K562 (cell line): ENCODE results near the gene ARHGEF16. TPM values are rescaled to one million over a fixed set of nuclear protein-coding genes. Genes with fewer than 3 reads are reported as not detected.

Experiments used
- ATAC-seq: fragments of 200-7000 bp; cut with Tn5 transposase; 3 replicates; pipeline ENCODE4 v1.9.1; 2020; ENCODE audit warnings: moderate library complexity
- BruUV-seq: library from RNA; stranded (reverse); fragments of 400-500 nt; replicated peaks from 2 replicates; lab custom pipeline; 2021; lab: Mats Ljungman, UMichigan
- CTCF ChIA-PET: fragments of 300-600 bp; formaldehyde crosslinking; extraction: SDS; loops from one replicate; lab custom pipeline; 2021; ENCODE audit warnings: low intra/inter-chr PET ratio; lab: Yijun Ruan, JAX
- POLR2A ChIA-PET: fragments of 300-600, 350-650 bp; sonication (Branson Sonifier 250); formaldehyde crosslinking; extraction: SDS; loops from one replicate; lab custom pipeline; 2021; ENCODE audit warnings: antibody characterized with exemption, inconsistent platforms; lab: Yijun Ruan, JAX
- DNase-seq, 4 experiments: peaks; one replicate each; pipeline versions ENCODE4 v3.0.0 to v3.0.0-alpha.2; 2011 to 2018; ENCODE audit warnings: low spot score in 3 of 4, mixed read lengths in 3 of 4; ENCODE audit errors: extremely low read depth in 1 of 4
- FAIRE-seq: peaks from 2 replicates; lab custom pipeline; 2011; peaks lifted over from hg19 to GRCh38; lab: Jason Lieb, UNC
- H2AFZ ChIP-seq: 2 replicates; pipeline ENCODE4 v1.6.0; 2011; ENCODE audit warnings: low read depth, low read length, control low read depth, inconsistent platforms
- H3K27ac ChIP-seq: fragments of 200-600 bp; 3 replicates; pipeline ENCODE4 v1.8.0; 2011; ENCODE audit warnings: low read depth, mild to moderate bottlenecking, control low read depth, inconsistent platforms, low read length, moderate library complexity, mixed read lengths; ENCODE audit errors: extremely low read depth
- H3K27me3 ChIP-seq, 2 experiments: fragments of 300-600 bp in 1 of 2; 2 replicates in 1 of 2; 3 replicates in 1 of 2; pipeline versions ENCODE4 v1.6.0 to v1.8.0; 2011; ENCODE audit warnings: inconsistent platforms in 2 of 2, low read length in 2 of 2, mild to moderate bottlenecking in 1 of 2, mixed read lengths in 1 of 2, moderate library complexity in 1 of 2; ENCODE audit not compliant: control insufficient read depth in 2 of 2, insufficient read depth in 2 of 2
- H3K36me3 ChIP-seq: fragments of 300-600 bp; 3 replicates; pipeline ENCODE4 v1.8.0; 2011; ENCODE audit warnings: mild to moderate bottlenecking, low read length, inconsistent platforms; ENCODE audit not compliant: control insufficient read depth, insufficient read depth
- H3K4me1 ChIP-seq, 2 experiments: fragments of 200-600 bp in 1 of 2; replicated peaks in 1 of 2; 2 replicates in 1 of 2; 3 replicates in 1 of 2; pipeline versions ENCODE4 v1.5.1 to v1.8.0; 2011; ENCODE audit warnings: inconsistent platforms in 2 of 2, low read length in 2 of 2, mild to moderate bottlenecking in 1 of 2, mixed read lengths in 1 of 2, moderate library complexity in 1 of 2; ENCODE audit not compliant: control insufficient read depth in 2 of 2, insufficient read depth in 2 of 2
- H3K4me2 ChIP-seq: 2 replicates; pipeline ENCODE4 v1.6.1; 2011; ENCODE audit warnings: low read length, control low read depth, inconsistent platforms, mixed read lengths; ENCODE audit not compliant: insufficient read depth
- H3K4me3 ChIP-seq: fragments of 200-600 bp; sonication (generic), shearing (Covaris generic); 2 replicates; pipeline ENCODE4 v1.5.1; 2016; ENCODE audit warnings: control low read depth, inconsistent platforms
- H3K79me2 ChIP-seq: fragments of 200-600 bp; 3 replicates; pipeline ENCODE4 v1.8.0; 2011; ENCODE audit warnings: low read length, inconsistent platforms; ENCODE audit not compliant: control insufficient read depth, insufficient read depth
- H3K9ac ChIP-seq, 2 experiments: 2 replicates each; pipeline versions ENCODE4 v1.6.0 to v1.6.1; 2011; ENCODE audit warnings: low read depth in 2 of 2, low read length in 2 of 2, control low read depth in 1 of 2, inconsistent platforms in 1 of 2, mild to moderate bottlenecking in 1 of 2, mixed read lengths in 1 of 2; ENCODE audit not compliant: insufficient read depth in 1 of 2
- H3K9me1 ChIP-seq: one replicate; pipeline ENCODE4 v1.6.0; 2011; ENCODE audit warnings: inconsistent platforms, mild to moderate bottlenecking, low read length, moderate library complexity; ENCODE audit not compliant: control insufficient read depth, insufficient read depth
- H3K9me3 ChIP-seq: replicated peaks from 2 replicates; pipeline ENCODE4 v1.5.1; 2011; ENCODE audit warnings: low read depth, low read length, inconsistent platforms; ENCODE audit not compliant: control insufficient read depth, insufficient read depth
- H4K20me1 ChIP-seq: replicated peaks from 2 replicates; pipeline ENCODE4 v1.6.1; 2011; ENCODE audit warnings: low read length, inconsistent platforms, mixed read lengths; ENCODE audit not compliant: control insufficient read depth, insufficient read depth
- ATF6 ChIP-seq: sonication (generic); formaldehyde crosslinking; IDR thresholded peaks from 2 replicates; pipeline ENCODE4 v1.4.0; 2020; ENCODE audit warnings: mild to moderate bottlenecking, missing genetic modification reagents
- SIN3B ChIP-seq: fragments of 450-650 bp; IDR thresholded peaks from 2 replicates; pipeline ENCODE4 v1.6.1; 2017; ENCODE audit warnings: low read depth, mild to moderate bottlenecking, moderate library complexity
- UBTF ChIP-seq, 2 experiments: IDR thresholded peaks; 2 replicates each; pipeline ENCODE4 v1.6.1; 2012; ENCODE audit warnings: improper control_type of control experiment in 2 of 2, low read depth in 2 of 2, low read length in 2 of 2, borderline replicate concordance in 1 of 2
- ZNF764 ChIP-seq: fragments of 250-450 bp; sonication (Bioruptor Pico); IDR thresholded peaks from 2 replicates; pipeline ENCODE4 v1.4.0; 2020; ENCODE audit warnings: low read depth, mild to moderate bottlenecking, moderate library complexity
- WGBS: fragments of 100-300 bp; shearing (Covaris generic); methylation state at CpG from one replicate; pipeline ENCODE4 v1.1.6; 2016; ENCODE audit warnings: low coverage, mixed read lengths; ENCODE audit not compliant: insufficient coverage; ENCODE audit errors: missing lambda C conversion rate; 5-methylcytosine and 5-hydroxymethylcytosine counted together
- in situ Hi-C: fragments of 300-500 bp; cut with MboI; formaldehyde crosslinking; loops from 4 replicates; pipeline ENCODE4 v1.15.0; 2018; ENCODE audit warnings: inconsistent platforms, mixed read lengths
- intact Hi-C: fragments of 100-400 bp; cut with micrococcal nuclease; formaldehyde crosslinking; loops from 2 replicates; pipeline ENCODE4 v1.14.2; 2022
- polyA plus RNA-seq, 8 experiments: library from polyadenylated mRNA; depleted of rRNA in 4 of 8; stranded (reverse) in 5 of 8; unstranded in 3 of 8; fragments of >200 nt; fragmentation: Nextera tagmentation in 2 of 8; fragmentation: Illumina TruSeq in 1 of 8; extraction: Ambion mirVana in 2 of 8; extraction: Trizol in 1 of 8; gene quantifications; 2 replicates each; pipeline versions ENCODE4 v1.2.1 to v1.2.3, GENCODE V29; 2011 to 2014; ENCODE audit warnings: inconsistent platforms in 1 of 8, missing spikeins in 1 of 8
- total RNA-seq, 7 experiments: library from RNA; depleted of rRNA in 6 of 7; stranded (reverse); fragments of >200 nt in 6 of 7; fragmentation: Illumina TruSeq in 2 of 7; extraction: Trizol in 2 of 7; gene quantifications; 2 replicates each; pipeline versions ENCODE4 v1.2.1 to v1.2.3, GENCODE V29; 2011 to 2021; ENCODE audit warnings: low replicate concordance in 1 of 7

ARHGEF16 gene
- total and polyA plus RNA-seq, 9 of the 15 experiments (the other 6 are each of a cell fraction or from before 2014, with no cell fraction given) = 0.15 to 1.2 (median 0.49) TPM; not detected in 2

- TF ChIP-seq ATF6 = no peak
- TF ChIP-seq SIN3B = no peak
These were observed 8.0 kb downstream of the ARHGEF16 start (continued) for GRCh38 chr1:3462356-3463012.

DNA sequence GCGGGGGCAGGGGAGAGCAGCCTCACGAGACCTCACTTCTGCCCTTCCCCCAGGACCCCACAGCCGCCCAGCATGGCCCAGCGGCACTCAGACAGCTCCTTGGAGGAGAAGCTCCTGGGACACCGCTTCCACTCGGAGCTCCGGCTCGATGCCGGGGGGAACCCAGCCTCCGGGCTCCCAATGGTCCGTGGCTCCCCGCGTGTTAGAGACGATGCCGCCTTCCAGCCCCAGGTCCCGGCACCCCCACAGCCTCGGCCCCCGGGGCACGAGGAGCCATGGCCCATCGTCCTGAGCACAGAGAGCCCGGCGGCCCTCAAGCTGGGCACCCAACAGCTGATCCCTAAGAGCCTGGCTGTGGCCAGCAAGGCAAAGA lies 8.5 kb downstream of the ARHGEF16 start:
- Histone ChIP-seq H3K4me2 (no peak overlapping the region), H3K9me1 (no peaks in the 10 kb centered on the region), H3K79me2 (no peaks in the 10 kb centered on the region), H3K9ac (no peak overlapping the region), H3K4me1 (peaks cover 0 to 34% of the 10 kb centered on the region in 2 experiments; a peak in 2 of 5 replicates), H3K36me3 (no peaks in the 10 kb centered on the region), H3K27ac (no peak overlapping the region), H2AFZ (no peak overlapping the region), H3K4me3 (no peak overlapping the region), H4K20me1 (peaks cover 54% of the 10 kb centered on the region), H3K9me3 (no peaks in the 10 kb centered on the region), H3K27me3 (peaks cover 65 to 94% of the 10 kb centered on the region in 2 experiments; a peak in 4 of 5 replicates)
- WGBS = 1% methylated on average over 19 of the region's 22 CpGs
- FAIRE-seq (no peak), ATAC-seq (no peak), DNase-seq (no peak)
- ChIA-PET CTCF (no interaction called here), POLR2A (no interaction called here)
- in situ Hi-C loops (no loop called here), intact Hi-C loops (no loop called here)
- BruUV-seq = no TSS peak
- peak; percentile 18 to 25; a peak in 1 of 4 replicates for TF ChIP-seq UBTF (IDR thresholded peaks at IDR 0.05; ENCODE audit: borderline replicate concordance in 1 of 2, low read depth in 2 of 2, low read length in 2 of 2)
- TF ChIP-seq ZNF764 = no peak
